ENCODE data around the gene SLC35A3. TPM values are rescaled to one million over a fixed set of nuclear protein-coding genes. Genes with fewer than 3 reads are reported as not detected.

Gene SLC35A3
- total RNA-seq, 2 donors from 2014 or later, result 23.2 to 32.0 TPM

- peaks cover 8 to 41% of the 10 kb centered on the region in 2 donors for H3K4me1 ChIP-seq (ENCODE audit: control insufficient read depth in 1 of 2, low read depth in 2 of 2)
- H3K4me3 ChIP-seq, result no peak overlapping the region
- peak overlapping the region; percentile 62 to 85 for H3K27ac ChIP-seq
- no peak for TF ChIP-seq CTCF (IDR thresholded peaks at IDR 0.05)
- H3K36me3 ChIP-seq, result peaks cover 15% of the 10 kb centered on the region
- no peaks in the 10 kb centered on the region for H3K27me3 ChIP-seq (replicated peaks; ENCODE audit: insufficient read depth)
- DNase-seq (ENCODE audit: low spot score), result no peak
- no peak for ATAC-seq (ENCODE audit: insufficient number of reproducible peaks, low FRiP score, low read depth)
- H3K9me3 ChIP-seq, result no peaks in the 10 kb centered on the region
These were observed 106.5 kb downstream of the SLC35A3 start for GRCh38 chr1:100076319-100076718.

- no peak for ATAC-seq (ENCODE audit: insufficient number of reproducible peaks, low FRiP score, low read depth)
These were observed 106.9 kb downstream of the SLC35A3 start for GRCh38 chr1:100076744-100077143.

GRCh38 chr1:100077531-100077930 is 107.7 kb downstream of the SLC35A3 start:
- H3K27ac ChIP-seq, result no peak overlapping the region
- no peak for DNase-seq (ENCODE audit: low spot score)
- ATAC-seq (ENCODE audit: insufficient number of reproducible peaks, low FRiP score, low read depth), result no peak

More at GRCh38 chr1:100076744-100077143, 106.9 kb downstream of the SLC35A3 start:
- Histone ChIP-seq H3K27me3 (replicated peaks; ENCODE audit: insufficient read depth) (no peaks in the 10 kb centered on the region), H3K27ac (peak overlapping the region; percentile 62 to 85), H3K4me1 (ENCODE audit: control insufficient read depth in 1 of 2, low read depth in 2 of 2) (peaks cover 8 to 45% of the 10 kb centered on the region in 2 donors), H3K9me3 (no peaks in the 10 kb centered on the region), H3K4me3 (no peak overlapping the region), H3K36me3 (peaks cover 10% of the 10 kb centered on the region)
- DNase-seq (ENCODE audit: low spot score), result no peak
- no peak for TF ChIP-seq CTCF (IDR thresholded peaks at IDR 0.05)

GRCh38 chr1:100080331-100080730 is 110.5 kb downstream of the SLC35A3 start:
- Histone ChIP-seq H3K4me1 (ENCODE audit: control insufficient read depth in 1 of 2, low read depth in 2 of 2) (peaks cover 7 to 39% of the 10 kb centered on the region in 2 donors), H3K27ac (no peak overlapping the region), H3K36me3 (peaks cover 5% of the 10 kb centered on the region), H3K4me3 (no peak overlapping the region), H3K9me3 (no peaks in the 10 kb centered on the region), H3K27me3 (replicated peaks; ENCODE audit: insufficient read depth) (no peaks in the 10 kb centered on the region)
- ATAC-seq (ENCODE audit: insufficient number of reproducible peaks, low FRiP score, low read depth) (no peak), DNase-seq (ENCODE audit: low spot score) (no peak)
- no peak for TF ChIP-seq CTCF (IDR thresholded peaks at IDR 0.05)

More at GRCh38 chr1:100077531-100077930, 107.7 kb downstream of the SLC35A3 start:
- Histone ChIP-seq H3K4me3 (no peak overlapping the region), H3K27me3 (replicated peaks; ENCODE audit: insufficient read depth) (no peaks in the 10 kb centered on the region), H3K4me1 (ENCODE audit: control insufficient read depth in 1 of 2, low read depth in 2 of 2) (peaks cover 8 to 49% of the 10 kb centered on the region in 2 donors), H3K9me3 (no peaks in the 10 kb centered on the region), H3K36me3 (peaks cover 5% of the 10 kb centered on the region)
- TF ChIP-seq CTCF (IDR thresholded peaks at IDR 0.05), result no peak

Other genes starting within 250 kb of the SLC35A3 start
- gene FRRS1, start 203.4 kb upstream of the SLC35A3 start, total RNA-seq, result 1 to 10 TPM; 6.1 to 7.6 TPM
- gene AGL, start 119.6 kb upstream of the SLC35A3 start, total RNA-seq, result 10 to 100 TPM; 21.3 to 36.2 TPM
- gene SASS6, start 162.9 kb downstream of the SLC35A3 start, total RNA-seq, result 1 to 10 TPM; 2.4 to 3.2 TPM
- 10 to 100 TPM; 11.4 to 11.7 TPM for gene TRMT13, start 163.2 kb downstream of the SLC35A3 start, total RNA-seq
- gene LRRC39, start 208.3 kb downstream of the SLC35A3 start, total RNA-seq, result 1 to 10 TPM; 2.3 to 2.4 TPM